Skeletal muscle cell (primary cell): ENCODE results near the gene HS3ST3B1.

ENCODE experiments used
- DNase-seq: peaks from one replicate; pipeline ENCODE4 v3.0.0-alpha.2; 2010; ENCODE audit warnings: low read depth
- H3K4me3 ChIP-seq: 2 replicates; pipeline ENCODE4 v1.5.1; 2011; ENCODE audit warnings: low read depth, mild to moderate bottlenecking, control low read depth, low read length, moderate library complexity

Gene HS3ST3B1

DNA sequence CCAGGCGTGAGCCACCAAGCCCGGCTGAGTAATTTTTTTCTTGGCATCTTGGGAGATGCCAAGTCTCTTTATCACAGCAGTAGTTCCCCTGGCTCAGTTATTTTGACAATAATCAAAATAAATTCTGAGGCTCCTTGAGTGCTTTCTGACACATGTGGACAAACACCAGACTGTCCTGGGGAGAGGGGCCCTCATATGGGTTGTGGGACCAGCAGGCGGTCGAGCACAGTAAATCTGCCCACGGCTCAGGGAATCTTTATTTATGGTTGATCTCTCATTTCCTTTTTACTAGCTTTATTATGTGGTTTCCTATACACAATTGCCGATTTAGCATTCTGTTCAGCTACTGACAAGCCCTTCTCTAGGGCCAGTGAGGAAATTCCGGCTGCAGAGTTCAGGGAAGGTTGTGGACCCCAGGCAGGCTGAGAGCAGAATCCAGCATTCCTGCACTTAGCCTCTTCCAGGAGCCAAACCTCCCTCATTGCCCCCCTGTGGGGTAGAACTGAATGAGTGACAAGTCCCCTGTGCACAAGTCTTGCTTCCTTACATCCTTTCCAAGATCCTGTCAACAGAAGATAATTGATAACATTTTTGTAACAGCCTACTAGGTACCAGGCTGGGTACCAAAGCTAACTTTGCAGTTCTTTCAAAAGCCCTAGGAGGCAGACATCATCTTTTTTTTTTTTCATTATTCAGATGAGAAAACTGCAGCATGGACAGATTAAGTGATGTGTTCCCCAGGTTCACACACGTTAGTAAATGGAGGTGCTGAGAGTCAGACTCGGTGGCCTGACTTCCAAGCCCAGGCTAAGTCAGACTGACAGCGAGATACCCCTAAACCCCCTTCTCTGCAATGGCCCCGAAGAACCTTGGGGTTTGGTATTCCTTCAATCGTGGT lies 40.2 kb downstream of the HS3ST3B1 start:
- DNase-seq, result no peak
- H3K4me3 ChIP-seq, result no peak overlapping the region

DNA sequence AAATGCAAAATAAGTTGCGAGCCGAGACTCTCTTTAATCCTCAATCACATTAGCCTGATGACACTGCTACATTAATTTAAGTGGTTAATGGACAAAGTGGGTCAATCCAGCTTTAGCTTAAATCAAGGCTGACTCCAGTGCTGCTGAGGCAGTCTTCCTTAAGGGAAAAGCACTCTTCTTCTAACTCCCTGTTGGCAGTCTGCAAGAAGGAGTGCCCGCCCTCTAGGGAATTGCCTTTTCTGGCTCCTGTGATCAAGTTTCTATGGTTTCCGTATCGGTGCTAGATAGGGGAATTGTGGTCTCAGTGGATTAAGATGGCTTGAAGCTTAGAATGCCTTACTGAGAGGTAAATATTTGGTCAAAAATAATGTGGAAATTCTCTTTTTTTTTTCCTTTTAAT lies 41.0 kb downstream of the HS3ST3B1 start:
- DNase-seq, result no peak
- H3K4me3 ChIP-seq, result no peak overlapping the region

DNA sequence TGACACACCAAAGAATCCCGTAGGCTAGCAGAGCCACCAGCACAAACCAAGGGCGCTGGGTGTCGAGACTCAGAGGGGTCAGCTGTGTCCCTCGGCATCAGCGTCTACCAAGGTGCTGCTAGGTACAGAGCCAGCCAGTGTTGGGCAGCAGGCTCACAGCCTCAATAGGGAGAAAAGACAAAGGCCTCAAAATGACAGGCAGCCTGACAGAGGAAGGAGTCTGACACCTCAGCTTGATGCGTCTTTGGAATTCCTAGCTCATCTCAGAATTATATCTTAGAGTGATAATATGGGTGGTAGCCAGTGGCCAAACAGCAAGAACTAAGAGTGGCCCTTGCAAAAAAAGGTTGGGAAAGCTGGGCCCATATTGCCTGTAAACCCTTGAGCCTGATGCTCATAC lies 45.9 kb downstream of the HS3ST3B1 start:
- H3K4me3 ChIP-seq, result no peak overlapping the region
- DNase-seq, result no peak

DNA sequence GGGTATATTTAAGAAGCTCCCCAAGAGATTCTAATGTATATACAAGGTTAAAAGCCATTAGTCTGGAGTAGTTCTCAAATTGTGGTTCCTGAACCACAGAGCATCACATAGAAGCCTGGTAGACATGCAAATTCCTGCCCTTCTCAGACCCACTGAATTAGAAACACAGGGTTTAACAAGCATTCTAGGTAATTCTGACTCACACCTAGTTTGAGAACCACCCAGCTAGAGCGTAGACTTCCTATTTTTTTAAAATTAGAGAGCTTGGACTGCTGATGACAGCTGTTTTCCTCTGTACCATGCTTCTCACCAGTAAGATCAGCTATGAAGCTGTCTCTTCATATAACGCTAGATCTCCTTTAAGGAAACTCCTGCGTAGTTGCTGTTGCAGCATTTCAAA lies 50.6 kb downstream of the HS3ST3B1 start:
- DNase-seq, result no peak
- H3K4me3 ChIP-seq, result no peak overlapping the region

DNA sequence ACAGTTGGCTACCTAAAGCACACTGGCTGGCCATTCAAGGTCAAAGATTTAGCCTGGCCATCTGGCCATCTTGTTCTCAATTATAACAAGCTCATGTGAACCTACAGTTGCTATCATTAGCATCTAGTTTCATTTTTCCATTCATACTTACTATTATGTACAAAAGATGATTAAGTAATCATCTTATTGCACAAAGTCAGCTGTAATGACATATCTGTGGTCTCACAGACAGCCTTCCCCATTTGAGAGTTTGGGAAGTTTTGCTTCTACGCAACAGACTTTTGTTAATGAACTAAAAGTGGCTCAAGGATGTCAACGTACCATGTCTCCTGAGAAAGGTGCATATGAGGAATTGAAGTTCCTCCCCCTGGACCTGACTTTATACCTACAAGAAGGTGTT lies 51.3 kb downstream of the HS3ST3B1 start:
- H3K4me3 ChIP-seq, result no peak overlapping the region
- no peak for DNase-seq

DNA sequence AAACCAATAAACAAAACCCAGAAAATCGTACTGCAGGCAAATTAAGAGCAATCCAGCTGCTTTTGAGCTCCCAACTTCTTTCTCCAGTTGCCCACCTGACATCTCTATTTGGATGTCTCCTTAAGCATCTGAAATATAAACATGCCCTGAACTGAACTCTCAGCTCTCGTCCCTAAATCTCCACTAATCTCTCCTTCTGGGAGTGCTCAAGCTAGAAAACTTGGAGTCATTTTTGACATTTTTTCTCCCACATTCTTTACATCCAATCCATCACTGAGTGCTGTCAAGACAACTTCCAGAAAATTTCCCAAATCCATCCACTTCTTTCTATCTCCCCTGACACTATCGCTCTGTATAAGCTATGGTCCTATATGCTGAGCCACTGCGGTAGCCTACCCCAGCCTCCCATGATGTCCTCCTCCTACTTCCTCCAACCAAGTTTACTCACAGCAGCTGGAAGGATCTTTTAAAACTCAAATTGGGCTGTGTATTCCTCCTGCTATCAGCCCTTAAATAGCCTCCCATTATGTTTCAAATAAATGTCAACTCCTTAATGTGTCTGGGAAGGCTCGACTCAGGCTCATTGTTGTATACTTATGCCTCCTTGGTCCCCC lies 53.1 kb downstream of the HS3ST3B1 start:
- DNase-seq, result no peak
- H3K4me3 ChIP-seq, result no peak overlapping the region

DNA sequence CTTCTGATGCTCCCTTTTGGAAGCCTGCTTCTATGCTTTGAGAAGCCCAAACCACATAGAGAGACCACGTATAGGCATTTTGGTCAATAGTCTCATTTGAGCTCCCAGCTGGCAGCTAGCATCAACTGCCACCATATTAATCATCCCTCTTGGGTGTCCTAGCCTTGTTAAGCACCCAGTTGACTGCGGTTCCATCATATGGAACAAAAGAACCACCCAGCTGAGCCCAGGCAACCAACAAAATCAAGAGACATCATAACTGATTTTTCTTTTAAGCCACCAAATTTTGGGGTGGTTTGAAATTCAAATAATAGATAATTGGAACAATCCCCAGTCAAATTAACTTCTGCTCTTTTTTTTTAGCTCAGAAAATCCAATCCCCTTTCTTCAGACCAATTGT lies 53.9 kb downstream of the HS3ST3B1 start:
- no peak for DNase-seq
- H3K4me3 ChIP-seq, result no peak overlapping the region

DNA sequence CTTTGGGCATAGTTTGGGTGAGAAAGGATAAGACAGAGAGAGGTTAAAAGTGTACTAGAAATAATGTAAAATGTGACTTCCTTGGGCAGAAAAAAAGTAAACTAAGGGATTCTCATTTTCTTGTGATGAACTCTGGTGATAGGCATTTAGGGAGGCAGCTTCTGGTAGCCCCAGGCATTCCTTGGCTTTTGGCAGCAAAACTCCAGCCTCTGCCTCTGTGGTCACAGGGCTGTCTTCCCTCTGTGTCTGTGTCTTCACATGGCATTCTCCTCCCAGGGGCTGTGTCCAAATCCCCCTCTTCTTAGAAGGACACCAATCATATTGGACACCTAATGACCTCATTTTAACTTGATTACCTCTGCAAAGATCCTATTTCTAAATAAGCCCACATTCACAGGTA lies 54.7 kb downstream of the HS3ST3B1 start:
- DNase-seq, result no peak

DNA sequence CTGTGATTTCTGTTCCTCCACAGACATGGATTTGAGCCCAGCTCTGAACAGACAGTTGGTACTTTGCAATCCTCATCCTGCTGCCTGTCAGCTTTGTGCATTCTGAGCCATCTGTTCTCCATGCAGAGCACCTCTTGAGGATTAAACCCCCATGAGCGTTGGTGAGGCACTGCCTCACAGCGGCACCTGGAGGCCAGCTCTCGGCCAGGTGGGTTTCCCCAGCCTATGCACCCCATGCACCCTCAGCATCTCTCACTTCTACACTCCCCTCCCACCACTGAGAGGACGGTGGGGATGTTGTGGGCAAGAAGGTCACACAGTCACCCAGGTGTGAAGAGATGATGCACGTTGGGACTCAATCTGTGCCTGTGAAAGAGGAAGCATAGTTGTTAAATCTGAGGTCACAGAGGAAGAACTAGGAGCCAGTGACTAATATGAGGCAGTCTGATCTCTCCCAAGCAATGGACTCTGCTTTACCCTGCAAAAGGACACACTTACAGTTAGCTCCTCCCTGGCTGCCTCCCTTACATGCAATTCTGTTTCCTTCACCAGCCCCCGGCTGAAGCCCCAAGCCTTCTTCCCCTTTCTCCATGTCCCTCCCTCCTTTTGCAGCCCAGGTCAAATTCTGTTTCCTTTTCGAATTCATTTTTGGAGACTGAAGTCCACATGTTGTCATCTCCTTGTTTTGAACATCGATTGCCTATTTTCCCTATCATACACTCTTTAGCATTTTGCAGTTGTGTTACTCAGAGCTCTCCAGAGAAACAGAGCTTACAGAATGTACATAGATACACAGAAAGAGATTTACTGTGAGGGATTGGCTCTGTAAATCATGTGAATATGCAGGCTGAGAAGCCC lies 58.5 kb downstream of the HS3ST3B1 start:
- H3K4me3 ChIP-seq, result no peak overlapping the region
- DNase-seq, result no peak

More for the DNA sequence above, 54.7 kb downstream of the HS3ST3B1 start:
- H3K4me3 ChIP-seq, result no peak overlapping the region

DNA sequence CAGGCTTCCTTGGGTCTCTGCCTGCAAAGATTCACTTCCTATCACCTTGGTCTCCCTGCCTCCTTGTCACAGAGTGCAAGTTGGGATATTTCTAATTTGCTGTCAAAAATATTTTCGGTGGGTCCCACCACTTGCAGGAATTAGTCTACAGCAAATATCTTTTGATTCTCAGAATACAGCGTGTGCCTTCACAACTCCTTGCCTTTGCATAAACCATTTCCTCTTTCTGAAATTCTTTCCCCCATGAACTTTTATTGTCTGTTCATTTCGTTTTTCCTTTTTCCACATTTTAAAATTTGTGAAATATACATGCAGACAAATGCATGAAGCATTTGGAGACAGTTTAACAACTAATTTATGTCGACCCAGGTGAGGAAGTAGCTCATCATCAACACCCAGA lies 60.0 kb downstream of the HS3ST3B1 start:
- no peak for DNase-seq
- H3K4me3 ChIP-seq, result no peak overlapping the region

DNA sequence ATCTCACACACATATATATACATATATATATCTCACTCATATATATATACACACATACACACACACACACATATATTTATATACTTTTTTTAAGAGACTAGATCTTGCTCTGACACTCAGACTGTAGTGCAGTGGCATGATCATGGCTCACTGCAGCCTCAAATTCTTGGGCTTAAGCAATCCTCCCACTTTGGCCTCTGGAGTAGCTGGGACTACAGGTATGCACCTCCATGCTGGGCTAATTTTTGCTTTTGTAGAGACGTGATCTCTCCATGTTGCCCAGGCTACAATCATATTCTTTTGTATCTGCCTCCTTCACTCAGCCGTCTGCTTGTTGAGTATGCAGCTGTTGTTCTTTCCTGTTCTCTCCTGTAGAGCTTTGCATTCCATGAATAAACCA lies 60.6 kb downstream of the HS3ST3B1 start:
- no peak overlapping the region for H3K4me3 ChIP-seq
- no peak for DNase-seq

DNA sequence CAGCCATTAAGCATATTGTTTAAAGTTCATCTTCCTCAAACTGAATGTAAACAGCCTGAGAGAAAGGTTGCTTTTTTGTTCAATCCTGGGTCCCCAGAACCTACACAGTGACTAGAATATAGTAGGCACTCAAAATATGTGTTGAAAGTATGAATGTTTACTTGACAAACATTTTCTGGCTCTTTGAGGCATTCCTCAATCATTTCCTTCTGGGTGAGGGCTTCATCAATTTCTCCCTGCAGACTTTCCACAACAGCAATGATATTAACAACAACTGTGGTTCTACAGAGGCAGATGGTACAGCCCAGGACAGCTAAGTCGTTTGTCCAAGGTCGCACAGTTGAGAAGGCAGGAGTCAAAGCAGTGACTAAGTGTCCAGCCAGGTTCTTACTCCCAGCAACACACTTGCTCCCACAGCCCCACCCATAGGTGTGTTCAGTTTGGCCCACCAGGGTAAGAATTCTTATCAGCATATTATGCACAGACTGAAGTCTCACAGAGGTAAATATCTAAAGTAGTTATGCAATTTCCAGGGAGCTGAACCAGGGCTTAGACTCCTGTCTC lies 61.1 kb downstream of the HS3ST3B1 start:
- no peak overlapping the region for H3K4me3 ChIP-seq
- no peak for DNase-seq

DNA sequence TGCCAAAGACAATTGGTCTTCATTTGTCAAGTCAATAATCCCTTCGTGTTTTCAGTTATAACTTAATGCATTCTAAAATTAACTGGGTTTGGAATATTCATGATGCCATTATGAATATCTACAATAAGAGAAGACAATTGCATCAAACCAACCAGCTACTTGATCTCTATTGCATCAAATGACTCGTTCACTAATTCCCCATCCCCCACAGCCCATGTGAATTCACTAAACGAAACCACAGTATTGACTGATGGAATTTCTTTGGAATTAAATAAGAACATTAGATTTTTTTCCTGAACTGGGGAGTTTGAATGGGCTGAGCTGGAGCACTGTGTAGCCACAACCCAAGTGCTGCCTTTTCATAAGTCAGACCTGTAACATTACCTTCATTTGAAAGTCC lies 65.3 kb downstream of the HS3ST3B1 start:
- no peak for DNase-seq
- H3K4me3 ChIP-seq, result no peak overlapping the region

DNA sequence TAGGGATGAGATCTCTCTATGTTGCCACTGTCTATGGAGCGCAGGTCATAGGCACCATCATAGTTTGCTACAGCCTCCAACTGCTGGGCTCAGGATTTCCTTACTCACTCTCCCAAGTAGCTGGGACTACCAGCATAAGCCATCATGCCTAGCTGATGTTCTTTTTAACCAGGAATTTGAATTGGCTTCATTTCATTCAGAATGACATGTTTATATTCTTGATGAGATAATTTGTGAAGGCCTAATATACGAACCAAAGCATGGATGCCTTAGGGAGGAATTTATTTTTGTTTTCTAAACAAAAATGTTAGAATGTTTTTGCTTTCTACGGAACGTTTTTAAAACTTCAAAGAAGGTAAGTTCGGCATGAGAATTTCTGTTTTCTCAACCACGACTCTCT lies 71.6 kb downstream of the HS3ST3B1 start:
- no peak overlapping the region for H3K4me3 ChIP-seq
- no peak for DNase-seq

DNA sequence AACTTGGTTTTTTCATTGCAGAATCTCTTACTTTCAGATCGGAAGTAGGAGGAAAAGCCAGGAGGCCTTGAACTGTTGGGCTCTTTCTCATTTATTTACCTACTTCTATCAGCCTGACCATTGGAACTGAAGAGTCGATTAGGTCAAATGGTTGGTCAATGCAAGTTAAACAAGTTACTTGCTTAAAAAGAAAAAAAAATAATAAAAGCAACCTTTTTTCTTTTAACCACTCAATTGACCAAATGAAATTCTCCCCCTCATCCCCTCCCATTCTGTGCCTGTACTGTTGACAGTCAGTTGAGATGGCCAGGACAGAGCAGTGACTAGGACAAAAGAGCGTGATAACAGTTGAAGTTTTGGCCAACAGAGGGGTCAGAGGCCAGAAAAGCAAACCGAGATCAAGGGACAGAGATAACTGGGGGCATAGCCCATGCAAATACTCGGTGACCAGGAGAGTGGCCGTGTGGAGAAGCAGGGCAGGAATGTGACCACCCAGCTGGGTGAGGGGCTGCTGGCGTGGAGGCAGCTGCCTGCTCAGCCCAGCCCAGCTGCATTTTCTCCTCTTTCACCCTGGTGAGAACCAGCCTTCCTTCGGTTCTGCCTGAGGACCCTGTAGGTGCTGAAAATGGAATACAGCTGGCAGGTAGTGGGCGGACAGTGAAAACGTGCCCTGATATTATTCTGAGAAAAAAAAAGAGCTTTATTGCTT lies 72.2 kb downstream of the HS3ST3B1 start:
- no peak for DNase-seq
- H3K4me3 ChIP-seq, result no peak overlapping the region

DNA sequence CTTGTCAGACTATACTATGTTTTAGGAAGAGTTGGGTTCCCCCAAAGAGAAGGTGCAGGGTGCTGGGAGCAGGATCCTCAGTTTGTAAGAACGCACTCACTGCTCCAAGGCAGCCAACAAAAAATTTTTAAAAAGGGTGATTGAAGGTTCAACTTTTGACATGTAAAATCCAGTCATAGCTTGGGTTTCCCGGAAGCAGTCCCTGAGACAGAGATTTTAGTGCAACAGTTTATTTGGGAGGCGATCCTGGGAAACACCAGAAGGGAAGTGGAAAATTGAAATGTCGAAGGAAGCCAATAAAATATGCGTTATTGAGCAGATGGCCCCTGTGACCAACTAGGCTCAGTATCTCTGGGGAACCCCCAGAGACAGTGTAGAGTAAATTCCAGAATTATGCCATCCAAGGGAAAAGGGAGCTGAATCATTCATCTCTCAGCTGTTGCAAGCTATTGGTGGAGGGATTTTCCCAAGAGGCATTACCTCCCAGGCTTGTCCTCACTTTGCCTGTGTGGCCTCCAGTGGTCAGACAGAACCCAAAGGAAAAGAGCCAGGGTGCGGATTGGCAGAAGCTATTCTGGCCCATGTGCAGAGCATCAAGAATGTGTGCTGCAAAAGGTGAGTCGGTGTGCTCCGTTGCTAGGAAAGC lies 72.9 kb downstream of the HS3ST3B1 start:
- no peak overlapping the region for H3K4me3 ChIP-seq
- DNase-seq, result peak; percentile 12

DNA sequence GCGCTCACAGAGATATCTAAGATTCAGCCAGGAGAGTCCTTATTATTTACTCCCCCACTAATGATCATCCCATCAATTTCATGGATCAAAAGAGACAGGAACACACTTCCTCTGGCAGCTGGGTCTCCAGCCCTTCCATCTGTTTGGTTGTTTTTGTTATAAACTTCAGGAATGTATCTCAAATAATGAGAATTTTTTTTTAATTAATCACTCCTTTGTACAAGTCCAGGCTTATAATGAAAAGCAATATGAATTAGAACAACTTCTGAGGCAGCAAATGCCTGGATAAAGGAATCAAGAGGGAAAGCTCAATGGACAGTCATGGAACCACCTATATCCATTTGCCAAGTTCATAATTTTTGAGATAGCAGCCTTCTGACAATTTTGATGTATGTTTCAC lies 73.4 kb downstream of the HS3ST3B1 start:
- no peak overlapping the region for H3K4me3 ChIP-seq
- DNase-seq, result no peak

DNA sequence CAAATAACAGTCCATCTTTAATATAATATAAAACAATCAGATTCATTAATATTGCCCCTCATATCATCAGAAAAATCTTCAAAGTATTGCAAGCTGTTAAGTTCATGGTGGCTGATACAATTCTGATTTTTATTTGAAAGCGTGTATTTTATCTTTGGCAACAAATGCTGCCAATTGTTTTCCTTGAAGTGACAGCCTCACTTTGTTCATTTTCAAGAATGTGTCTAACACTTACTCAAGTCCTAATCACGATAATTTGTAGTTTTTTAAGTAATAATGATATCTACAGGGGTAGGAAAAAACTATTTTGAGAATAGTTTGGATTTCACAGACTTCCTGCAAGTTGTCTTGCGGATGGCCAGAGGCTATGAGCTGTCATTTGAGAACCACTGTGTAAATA lies 75.8 kb downstream of the HS3ST3B1 start:
- H3K4me3 ChIP-seq, result no peak overlapping the region
- DNase-seq, result no peak

DNA sequence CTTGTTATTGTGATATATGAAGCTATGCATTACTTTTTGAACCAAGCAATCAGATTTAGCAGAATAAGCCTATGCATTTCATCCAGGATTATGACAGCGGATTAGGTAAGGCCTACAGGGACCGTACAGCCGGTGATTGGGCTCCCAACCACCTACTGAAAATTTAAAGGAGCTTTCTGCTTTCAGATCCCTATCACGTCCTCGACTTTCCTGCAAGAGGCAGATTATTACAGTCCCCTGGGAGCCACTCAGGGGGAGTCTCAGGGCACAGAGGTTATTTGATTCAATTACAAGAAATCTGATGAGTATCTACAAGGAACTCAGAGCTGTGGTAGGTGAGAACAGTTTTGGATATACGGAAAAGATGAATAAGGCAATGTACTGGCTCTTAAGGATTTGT lies 80.7 kb downstream of the HS3ST3B1 start:
- no peak overlapping the region for H3K4me3 ChIP-seq
- DNase-seq, result no peak
